Keratinocyte (primary cell): Measurements from ENCODE around the gene KIF1B. TPM values are rescaled to one million over a fixed set of nuclear protein-coding genes. Genes with fewer than 3 reads are reported as not detected.

Source experiments
- DNase-seq: peaks from one replicate; pipeline ENCODE4 v3.0.0-alpha.2; 2011; ENCODE audit warnings: low read depth, missing footprints, low spot score
- FAIRE-seq: peaks from 2 replicates; lab custom pipeline; 2011; peaks lifted over from hg19 to GRCh38; lab: Jason Lieb, UNC
- H2AFZ ChIP-seq: 2 replicates; pipeline ENCODE4 v1.6.0; 2012; ENCODE audit warnings: low read length, control low read depth, inconsistent platforms; ENCODE audit not compliant: control insufficient read depth
- H3K27ac ChIP-seq: 2 replicates; pipeline ENCODE4 v1.5.1; 2011; ENCODE audit warnings: low read length; ENCODE audit not compliant: control insufficient read depth, insufficient read depth
- H3K27me3 ChIP-seq: 3 replicates; pipeline ENCODE4 v1.6.0; 2011; ENCODE audit warnings: low read length; ENCODE audit not compliant: control insufficient read depth, insufficient read depth; ENCODE audit errors: extremely low read depth
- H3K36me3 ChIP-seq, 2 experiments: 2 replicates in 1 of 2; 3 replicates in 1 of 2; pipeline ENCODE4 v1.5.1; 2011; ENCODE audit warnings: low read length in 2 of 2, mild to moderate bottlenecking in 1 of 2; ENCODE audit not compliant: control insufficient read depth in 2 of 2, insufficient read depth in 2 of 2; ENCODE audit errors: extremely low read depth in 1 of 2
- H3K4me1 ChIP-seq: 3 replicates; pipeline ENCODE4 v1.5.1; 2011; ENCODE audit warnings: low read length; ENCODE audit not compliant: control insufficient read depth, insufficient read depth; ENCODE audit errors: extremely low read depth
- H3K4me2 ChIP-seq: 3 replicates; pipeline ENCODE4 v1.6.0; 2011; ENCODE audit warnings: low read depth, low read length; ENCODE audit not compliant: control insufficient read depth, insufficient read depth; ENCODE audit errors: extremely low read depth
- H3K4me3 ChIP-seq, 3 experiments: fragments of 200-600 bp in 1 of 3; sonication (generic) in 1 of 3; 2 replicates in 2 of 3; 3 replicates in 1 of 3; pipeline ENCODE4 v1.5.1; 2011 to 2016; ENCODE audit warnings: low read length in 3 of 3, mild to moderate bottlenecking in 3 of 3, control low read depth in 2 of 3, inconsistent platforms in 1 of 3, low read depth in 1 of 3, mixed read lengths in 1 of 3, mixed run types in 1 of 3, moderate library complexity in 1 of 3; ENCODE audit not compliant: control insufficient read depth in 2 of 3, insufficient read depth in 2 of 3; ENCODE audit errors: extremely low read depth in 1 of 3
- H3K79me2 ChIP-seq: 2 replicates; pipeline ENCODE4 v1.6.0; 2012; ENCODE audit warnings: low read length; ENCODE audit not compliant: control insufficient read depth, insufficient read depth
- H3K9ac ChIP-seq: 3 replicates; pipeline ENCODE4 v1.6.0; 2011; ENCODE audit warnings: low read length; ENCODE audit not compliant: control insufficient read depth, insufficient read depth; ENCODE audit errors: extremely low read depth
- H3K9me1 ChIP-seq: 3 replicates; pipeline ENCODE4 v1.6.0; 2011; ENCODE audit warnings: low read length; ENCODE audit not compliant: control insufficient read depth, insufficient read depth; ENCODE audit errors: extremely low read depth
- H3K9me3 ChIP-seq: 2 replicates; pipeline ENCODE4 v1.5.1; 2012; ENCODE audit warnings: low read depth, low read length; ENCODE audit not compliant: control insufficient read depth
- H4K20me1 ChIP-seq: 3 replicates; pipeline ENCODE4 v1.6.0; 2011; ENCODE audit warnings: low read length; ENCODE audit not compliant: control insufficient read depth, insufficient read depth; ENCODE audit errors: extremely low read depth
- EZH2 ChIP-seq: IDR thresholded peaks from one replicate; pipeline ENCODE4 v1.6.1; 2012; ENCODE audit warnings: inconsistent platforms, mild to moderate bottlenecking, low read length, moderate library complexity
- dilution Hi-C: fragments of 300-500 bp; cut with MboI; formaldehyde crosslinking; loops from one replicate; pipeline ENCODE4 v1.7.0; 2020; ENCODE audit warnings: low sequenced_read_pairs; ENCODE audit not compliant: extremely low pct_ligation_motif_present
- polyA plus RNA-seq, 5 experiments: library from polyadenylated mRNA; depleted of rRNA in 3 of 5; stranded (reverse) in 3 of 5; stranded (forward) in 1 of 5; unstranded in 1 of 5; fragments of >200 nt; gene quantifications; 1 replicate in 1 of 5; 2 replicates in 3 of 5; 3 replicates in 1 of 5; pipeline versions ENCODE4 v1.2.1 to v1.2.3, GENCODE V29; 2011 to 2012; ENCODE audit warnings: missing spikeins in 2 of 5, low read depth in 1 of 5, low replicate concordance in 1 of 5
- TF ChIP-seq, protein P1 (sequence below), 3 experiments: IDR thresholded peaks in 1 of 3; conservative IDR thresholded peaks in 1 of 3; optimal IDR thresholded peaks in 1 of 3; 2 replicates in 2 of 3; 3 replicates in 1 of 3; pipeline versions ENCODE3 to v1.5.1; 2011; ENCODE audit warnings: low read length in 3 of 3, mild to moderate bottlenecking in 3 of 3, moderate library complexity in 2 of 3, control low read depth in 1 of 3, inconsistent platforms in 1 of 3; ENCODE audit not compliant: insufficient read depth in 2 of 3; ENCODE audit errors: extremely low read depth in 1 of 3

KIF1B gene
- polyA plus RNA-seq, 1 donor (not counting 4 experiments of a cell fraction or from before 2014, with no cell fraction given): 15.1 TPM

DNA sequence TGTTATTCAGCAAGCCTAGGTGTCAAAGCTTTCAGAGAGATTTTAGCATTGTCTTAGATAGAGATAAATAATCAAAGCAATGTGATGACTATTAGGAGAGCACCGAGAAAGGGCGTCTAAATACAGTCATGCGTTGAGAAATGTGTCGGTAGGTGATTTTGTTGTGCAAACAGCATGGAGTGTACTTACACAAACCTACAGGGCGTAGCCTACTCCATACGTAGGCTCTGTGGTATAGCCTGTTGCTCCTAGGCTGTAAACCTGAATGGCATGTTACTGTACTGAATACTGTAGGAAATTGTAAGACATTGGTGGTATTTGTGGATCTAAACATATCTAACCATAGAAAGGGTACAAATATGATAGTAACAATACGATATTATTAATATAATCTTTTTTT is 31.8 kb downstream of the KIF1B start:
- FAIRE-seq: no peak

DNA sequence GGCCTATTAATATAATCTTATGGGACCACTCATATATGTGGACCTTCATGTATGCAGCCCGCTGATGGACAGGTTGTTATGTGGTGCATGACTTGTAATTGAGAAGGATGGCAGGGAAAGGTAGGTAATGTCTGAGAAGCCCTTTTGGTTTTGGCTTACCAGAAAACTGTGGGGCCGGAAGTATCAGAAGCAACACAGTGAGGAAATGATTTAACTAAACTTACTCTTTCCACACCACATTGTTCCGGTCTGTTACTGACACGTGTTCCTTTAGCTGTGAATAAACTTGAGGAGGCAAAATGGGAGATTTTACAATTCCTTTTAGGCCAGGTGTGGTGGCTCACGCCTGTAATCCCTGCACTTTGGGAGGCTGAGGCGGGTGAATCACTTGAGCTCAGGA is 32.4 kb downstream of the KIF1B start:
- dilution Hi-C loops: no loop called here
- no peak overlapping the region for H3K27ac ChIP-seq
- H4K20me1 ChIP-seq: no peaks in the 10 kb centered on the region
- FAIRE-seq (no peak), DNase-seq (no peak)
- H3K36me3 ChIP-seq: no peaks in the 10 kb centered on the region
- H3K9ac ChIP-seq: no peak overlapping the region
- no peaks in the 10 kb centered on the region for H3K9me1 ChIP-seq
- H2AFZ ChIP-seq: no peak overlapping the region
- H3K9me3 ChIP-seq: no peaks in the 10 kb centered on the region
- H3K79me2 ChIP-seq: peaks cover 38% of the 10 kb centered on the region
- no peak for TF ChIP-seq EZH2
- TF ChIP-seq, protein P1, sequence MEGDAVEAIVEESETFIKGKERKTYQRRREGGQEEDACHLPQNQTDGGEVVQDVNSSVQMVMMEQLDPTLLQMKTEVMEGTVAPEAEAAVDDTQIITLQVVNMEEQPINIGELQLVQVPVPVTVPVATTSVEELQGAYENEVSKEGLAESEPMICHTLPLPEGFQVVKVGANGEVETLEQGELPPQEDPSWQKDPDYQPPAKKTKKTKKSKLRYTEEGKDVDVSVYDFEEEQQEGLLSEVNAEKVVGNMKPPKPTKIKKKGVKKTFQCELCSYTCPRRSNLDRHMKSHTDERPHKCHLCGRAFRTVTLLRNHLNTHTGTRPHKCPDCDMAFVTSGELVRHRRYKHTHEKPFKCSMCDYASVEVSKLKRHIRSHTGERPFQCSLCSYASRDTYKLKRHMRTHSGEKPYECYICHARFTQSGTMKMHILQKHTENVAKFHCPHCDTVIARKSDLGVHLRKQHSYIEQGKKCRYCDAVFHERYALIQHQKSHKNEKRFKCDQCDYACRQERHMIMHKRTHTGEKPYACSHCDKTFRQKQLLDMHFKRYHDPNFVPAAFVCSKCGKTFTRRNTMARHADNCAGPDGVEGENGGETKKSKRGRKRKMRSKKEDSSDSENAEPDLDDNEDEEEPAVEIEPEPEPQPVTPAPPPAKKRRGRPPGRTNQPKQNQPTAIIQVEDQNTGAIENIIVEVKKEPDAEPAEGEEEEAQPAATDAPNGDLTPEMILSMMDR (optimal IDR thresholded peaks at IDR 0.05 in 1 of 3, IDR thresholded peaks at IDR 0.05 in 1 of 3, conservative IDR thresholded peaks at IDR 0.05 in 1 of 3; ENCODE audit: extremely low read depth in 1 of 3, insufficient read depth in 2 of 3, low read length in 3 of 3): no peak
- no peaks in the 10 kb centered on the region for H3K27me3 ChIP-seq
- no peak overlapping the region for H3K4me2 ChIP-seq
- no peak overlapping the region for H3K4me3 ChIP-seq
- H3K4me1 ChIP-seq: no peaks in the 10 kb centered on the region

More for the DNA sequence above, 31.8 kb downstream of the KIF1B start:
- H3K4me1 ChIP-seq: no peaks in the 10 kb centered on the region
- no peaks in the 10 kb centered on the region for H3K27me3 ChIP-seq
- H3K36me3 ChIP-seq: no peaks in the 10 kb centered on the region
- DNase-seq: no peak
- H3K9me3 ChIP-seq: no peaks in the 10 kb centered on the region
- H3K9ac ChIP-seq: no peak overlapping the region
- no peaks in the 10 kb centered on the region for H4K20me1 ChIP-seq
- TF ChIP-seq EZH2: no peak
- TF ChIP-seq, protein P1 (optimal IDR thresholded peaks at IDR 0.05 in 1 of 3, IDR thresholded peaks at IDR 0.05 in 1 of 3, conservative IDR thresholded peaks at IDR 0.05 in 1 of 3; ENCODE audit: extremely low read depth in 1 of 3, insufficient read depth in 2 of 3, low read length in 3 of 3): no peak
- H2AFZ ChIP-seq: no peak overlapping the region
- H3K4me3 ChIP-seq: no peak overlapping the region
- peaks cover 37% of the 10 kb centered on the region for H3K79me2 ChIP-seq
- no peak overlapping the region for H3K27ac ChIP-seq
- H3K4me2 ChIP-seq: no peak overlapping the region
- dilution Hi-C loops: no loop called here
- H3K9me1 ChIP-seq: no peaks in the 10 kb centered on the region
